ENCODE measurements around the gene ARHGAP15.

DNA sequence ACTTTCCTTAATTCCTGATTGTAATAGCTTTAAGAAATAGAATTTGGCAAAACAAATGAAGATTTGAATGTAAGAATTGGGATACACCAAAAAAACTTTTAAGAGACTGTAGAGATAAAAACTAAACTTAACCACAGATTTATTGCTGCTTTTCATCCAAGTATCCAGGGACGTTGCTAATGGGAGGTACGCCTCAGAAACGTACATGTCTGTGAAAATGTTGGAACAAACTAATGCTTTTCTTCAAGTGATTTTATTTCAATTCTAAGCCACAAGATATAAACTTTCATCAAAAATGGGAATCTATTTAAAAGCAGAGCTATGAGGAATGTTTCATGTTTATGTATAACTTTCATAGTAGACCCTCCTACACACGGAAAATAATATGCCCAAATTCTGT lies 66.3 kb downstream of the ARHGAP15 start:
- TF ChIP-seq TARDBP (IDR thresholded peaks at IDR 0.05) (no peak), FOXM1 (IDR thresholded peaks at IDR 0.05; ENCODE audit: borderline replicate concordance) (no peak), ELF4 (IDR thresholded peaks at IDR 0.05) (no peak), SUZ12 (IDR thresholded peaks at IDR 0.05) (no peak), ZNF384 (IDR thresholded peaks at IDR 0.05) (no peak), BHLHE40 (IDR thresholded peaks at IDR 0.05; ENCODE audit: borderline replicate concordance) (no peak), CTBP1 (IDR thresholded peaks at IDR 0.05; ENCODE audit: borderline replicate concordance) (no peak), FOXA1 (IDR thresholded peaks at IDR 0.05) (no peak), NFRKB (IDR thresholded peaks at IDR 0.05) (no peak), L3MBTL2 (conservative IDR thresholded peaks at IDR 0.05) (no peak), SP1 (IDR thresholded peaks at IDR 0.05) (no peak)

Measured in HEK293T (cell line).